Tibial artery (tissue), 4 donors: ENCODE data around the gene BRPF3.

ENCODE experiments used
- DNase-seq, 2 donors: peaks; one replicate each; pipeline ENCODE4 v3.0.0-alpha.2; 2019
- H3K27ac ChIP-seq, 2 donors: fragments of 200-600 bp; sonication (generic) in 1 of 2; 1 replicate in 1 of 2; 2 replicates in 1 of 2; pipeline ENCODE4 v1.5.1; 2018 to 2019; ENCODE audit warnings: mild to moderate bottlenecking in 1 of 2
- H3K27me3 ChIP-seq, 2 donors: fragments of 200-600 bp; sonication (generic) in 1 of 2; one replicate each; pipeline versions ENCODE4 v1.5.1 to v1.6.0; 2016 to 2019
- H3K36me3 ChIP-seq, 3 donors: fragments of 200-600 bp; sonication (generic) in 2 of 3; one replicate each; pipeline ENCODE4 v1.5.1; 2016 to 2019; ENCODE audit warnings: mild to moderate bottlenecking in 2 of 3
- H3K4me1 ChIP-seq, 4 donors: fragments of 200-600 bp; sonication (generic) in 2 of 4; 1 replicate in 3 of 4; 2 replicates in 1 of 4; pipeline ENCODE4 v1.5.1; 2016 to 2019
- H3K4me3 ChIP-seq, 2 donors: fragments of 200-600 bp; sonication (generic) in 1 of 2; 1 replicate in 1 of 2; 2 replicates in 1 of 2; pipeline ENCODE4 v1.5.1; 2018 to 2019; ENCODE audit warnings: mild to moderate bottlenecking in 2 of 2
- H3K9me3 ChIP-seq, 3 donors: fragments of 200-600 bp; sonication (generic) in 1 of 3; one replicate each; pipeline ENCODE4 v1.5.1; 2016 to 2019
- intact Hi-C: fragments of 100-400 bp; cut with DNase I; formaldehyde crosslinking; loops from one replicate; pipeline ENCODE4 v1.15.0; 2023; ENCODE audit warnings: low total_unique reads
- TF ChIP-seq, protein P1 (sequence below), 2 experiments: fragments of 200-600 bp in 1 of 2; fragments of 450-650 bp in 1 of 2; IDR thresholded peaks; one replicate each; pipeline ENCODE4 v1.5.1; 2017 to 2019; ENCODE audit warnings: antibody characterized with exemption in 2 of 2, mild to moderate bottlenecking in 1 of 2, moderate library complexity in 1 of 2

Gene BRPF3

DNA sequence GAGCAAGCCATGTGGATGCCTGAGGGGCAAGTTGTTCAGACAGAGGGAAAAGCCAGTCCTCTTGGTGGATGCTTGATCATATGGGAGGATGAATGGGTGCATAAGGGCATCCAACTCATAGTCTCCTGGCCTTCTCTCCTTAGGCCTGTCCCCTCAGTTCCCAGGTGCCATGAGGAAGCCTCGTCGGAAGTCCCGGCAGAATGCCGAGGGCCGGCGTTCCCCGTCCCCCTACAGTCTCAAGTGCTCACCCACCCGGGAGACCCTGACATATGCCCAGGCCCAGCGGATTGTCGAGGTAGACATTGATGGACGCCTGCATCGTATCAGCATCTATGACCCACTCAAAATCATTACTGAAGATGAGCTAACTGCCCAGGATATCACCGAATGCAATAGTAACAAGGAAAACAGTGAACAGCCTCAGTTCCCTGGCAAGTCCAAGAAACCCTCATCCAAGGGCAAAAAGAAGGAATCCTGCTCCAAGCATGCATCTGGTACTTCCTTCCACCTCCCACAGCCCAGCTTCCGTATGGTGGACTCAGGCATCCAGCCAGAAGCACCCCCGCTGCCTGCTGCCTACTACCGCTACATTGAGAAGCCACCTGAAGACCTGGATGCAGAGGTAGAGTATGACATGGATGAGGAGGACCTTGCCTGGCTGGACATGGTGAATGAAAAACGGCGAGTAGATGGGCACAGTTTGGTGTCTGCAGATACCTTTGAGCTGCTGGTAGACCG, 3.8 kb downstream of the BRPF3 start:
- peaks cover 17 to 52% (median 32%) of the 10 kb centered on the region in 3 donors for H3K36me3 ChIP-seq
- TF ChIP-seq, protein P1, sequence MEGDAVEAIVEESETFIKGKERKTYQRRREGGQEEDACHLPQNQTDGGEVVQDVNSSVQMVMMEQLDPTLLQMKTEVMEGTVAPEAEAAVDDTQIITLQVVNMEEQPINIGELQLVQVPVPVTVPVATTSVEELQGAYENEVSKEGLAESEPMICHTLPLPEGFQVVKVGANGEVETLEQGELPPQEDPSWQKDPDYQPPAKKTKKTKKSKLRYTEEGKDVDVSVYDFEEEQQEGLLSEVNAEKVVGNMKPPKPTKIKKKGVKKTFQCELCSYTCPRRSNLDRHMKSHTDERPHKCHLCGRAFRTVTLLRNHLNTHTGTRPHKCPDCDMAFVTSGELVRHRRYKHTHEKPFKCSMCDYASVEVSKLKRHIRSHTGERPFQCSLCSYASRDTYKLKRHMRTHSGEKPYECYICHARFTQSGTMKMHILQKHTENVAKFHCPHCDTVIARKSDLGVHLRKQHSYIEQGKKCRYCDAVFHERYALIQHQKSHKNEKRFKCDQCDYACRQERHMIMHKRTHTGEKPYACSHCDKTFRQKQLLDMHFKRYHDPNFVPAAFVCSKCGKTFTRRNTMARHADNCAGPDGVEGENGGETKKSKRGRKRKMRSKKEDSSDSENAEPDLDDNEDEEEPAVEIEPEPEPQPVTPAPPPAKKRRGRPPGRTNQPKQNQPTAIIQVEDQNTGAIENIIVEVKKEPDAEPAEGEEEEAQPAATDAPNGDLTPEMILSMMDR (IDR thresholded peaks at IDR 0.05), result no peak
- no peak overlapping the region for H3K27ac ChIP-seq
- DNase-seq, result no peak
- intact Hi-C loops, result no loop called here
- no peaks in the 10 kb centered on the region for H3K9me3 ChIP-seq
- no peaks in the 10 kb centered on the region for H3K27me3 ChIP-seq
- no peak overlapping the region for H3K4me3 ChIP-seq
- peaks cover 0 to 43% (median 22%) of the 10 kb centered on the region in 4 donors for H3K4me1 ChIP-seq

- intact Hi-C loops, result no loop called here
- H3K36me3 ChIP-seq, result peaks cover 17 to 59% (median 39%) of the 10 kb centered on the region in 3 donors
- H3K27ac ChIP-seq, result no peak overlapping the region
- TF ChIP-seq, protein P1 (IDR thresholded peaks at IDR 0.05), result no peak
- no peak overlapping the region for H3K4me3 ChIP-seq
- no peak for DNase-seq
- H3K4me1 ChIP-seq, result peaks cover 0 to 37% (median 19%) of the 10 kb centered on the region in 4 donors
- H3K9me3 ChIP-seq, result no peaks in the 10 kb centered on the region
- H3K27me3 ChIP-seq, result no peaks in the 10 kb centered on the region
These were observed 4.6 kb downstream of the BRPF3 start for GRCh38 chr6:36200998-36201596.

GRCh38 chr6:36201612-36202011, 5.1 kb downstream of the BRPF3 start:
- Histone ChIP-seq H3K27me3 (no peaks in the 10 kb centered on the region), H3K9me3 (no peaks in the 10 kb centered on the region), H3K27ac (no peak overlapping the region), H3K4me1 (peaks cover 0 to 37% (median 19%) of the 10 kb centered on the region in 4 donors), H3K36me3 (peaks cover 17 to 64% (median 44%) of the 10 kb centered on the region in 3 donors), H3K4me3 (no peak overlapping the region)
- intact Hi-C loops, result no loop called here
- TF ChIP-seq, protein P1 (IDR thresholded peaks at IDR 0.05), result no peak
- DNase-seq, result no peak

DNA sequence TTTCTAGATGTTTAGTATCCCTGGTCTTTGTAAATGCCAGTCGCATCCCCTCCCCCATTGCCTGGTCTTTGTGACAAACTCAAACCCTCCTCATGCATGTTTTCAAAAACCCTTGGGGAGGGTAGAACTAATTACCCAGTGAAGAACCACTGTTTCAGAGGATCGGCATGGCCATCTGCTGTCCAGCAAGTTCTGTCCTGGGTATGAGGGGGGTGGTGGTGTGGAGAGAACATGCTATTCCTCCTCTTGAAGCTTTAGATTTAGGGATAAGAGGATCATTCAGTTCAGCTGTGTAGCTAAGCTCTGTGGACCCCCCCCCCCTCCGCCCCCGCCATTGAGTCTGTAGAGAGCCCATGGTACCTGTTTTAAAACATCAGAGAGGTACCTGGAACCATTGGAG, 5.6 kb downstream of the BRPF3 start:
- TF ChIP-seq, protein P1 (IDR thresholded peaks at IDR 0.05), result no peak
- Histone ChIP-seq H3K27ac (no peak overlapping the region), H3K4me3 (no peak overlapping the region), H3K9me3 (no peaks in the 10 kb centered on the region), H3K4me1 (peaks cover 0 to 37% (median 19%) of the 10 kb centered on the region in 4 donors), H3K36me3 (peaks cover 17 to 69% (median 49%) of the 10 kb centered on the region in 3 donors), H3K27me3 (no peaks in the 10 kb centered on the region)
- no peak for DNase-seq
- intact Hi-C loops, result no loop called here

- Histone ChIP-seq H3K27ac (no peak overlapping the region), H3K9me3 (no peaks in the 10 kb centered on the region), H3K4me1 (peaks cover 0 to 18% (median 9%) of the 10 kb centered on the region in 4 donors), H3K4me3 (no peak overlapping the region), H3K27me3 (no peaks in the 10 kb centered on the region), H3K36me3 (peaks cover 36 to 90% (median 70%) of the 10 kb centered on the region in 3 donors)
- intact Hi-C loops, result no loop called here
- DNase-seq, result no peak
- TF ChIP-seq, protein P1 (IDR thresholded peaks at IDR 0.05), result no peak
These were observed 7.7 kb downstream of the BRPF3 start for GRCh38 chr6:36204068-36204753.
